ENCODE results near the gene BCOR.

DNA sequence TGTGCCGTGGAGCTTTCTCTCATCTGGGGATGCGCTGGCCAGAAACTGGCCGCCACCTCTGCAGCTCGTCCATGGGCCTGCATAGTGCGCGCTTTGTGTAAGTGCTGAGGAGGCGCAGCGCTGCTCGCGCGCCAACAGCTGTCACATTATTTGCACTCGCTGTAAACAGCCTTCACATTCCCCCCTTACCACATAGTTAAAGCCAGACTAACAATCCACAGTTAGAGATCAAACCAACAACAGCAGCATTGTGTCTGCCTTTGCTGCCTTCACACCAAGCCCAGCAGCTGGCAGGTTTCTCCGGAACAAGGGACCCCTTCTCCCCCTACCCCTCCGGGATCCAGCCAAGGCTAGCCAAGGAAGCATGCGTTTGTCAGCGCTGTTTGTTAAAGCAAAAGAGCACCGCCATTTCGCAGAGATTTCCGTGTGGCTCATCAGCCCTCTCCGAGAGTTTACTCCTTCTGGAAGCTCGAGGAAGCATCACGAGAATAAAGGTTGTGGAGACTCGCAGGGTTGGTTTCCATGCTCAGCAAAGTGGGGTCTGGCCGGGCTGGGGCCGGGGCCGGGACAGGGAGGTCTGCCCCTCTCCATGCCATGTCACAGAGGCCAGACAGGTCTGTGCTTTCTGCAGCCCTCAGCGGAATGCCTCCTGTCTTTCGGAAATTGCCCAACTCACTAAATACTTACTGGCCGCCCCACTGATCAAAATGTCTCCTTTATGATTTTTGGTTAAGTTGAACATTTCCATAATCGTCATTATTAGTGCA, 11.0 kb downstream of the BCOR start:
- TF ChIP-seq, protein P1, sequence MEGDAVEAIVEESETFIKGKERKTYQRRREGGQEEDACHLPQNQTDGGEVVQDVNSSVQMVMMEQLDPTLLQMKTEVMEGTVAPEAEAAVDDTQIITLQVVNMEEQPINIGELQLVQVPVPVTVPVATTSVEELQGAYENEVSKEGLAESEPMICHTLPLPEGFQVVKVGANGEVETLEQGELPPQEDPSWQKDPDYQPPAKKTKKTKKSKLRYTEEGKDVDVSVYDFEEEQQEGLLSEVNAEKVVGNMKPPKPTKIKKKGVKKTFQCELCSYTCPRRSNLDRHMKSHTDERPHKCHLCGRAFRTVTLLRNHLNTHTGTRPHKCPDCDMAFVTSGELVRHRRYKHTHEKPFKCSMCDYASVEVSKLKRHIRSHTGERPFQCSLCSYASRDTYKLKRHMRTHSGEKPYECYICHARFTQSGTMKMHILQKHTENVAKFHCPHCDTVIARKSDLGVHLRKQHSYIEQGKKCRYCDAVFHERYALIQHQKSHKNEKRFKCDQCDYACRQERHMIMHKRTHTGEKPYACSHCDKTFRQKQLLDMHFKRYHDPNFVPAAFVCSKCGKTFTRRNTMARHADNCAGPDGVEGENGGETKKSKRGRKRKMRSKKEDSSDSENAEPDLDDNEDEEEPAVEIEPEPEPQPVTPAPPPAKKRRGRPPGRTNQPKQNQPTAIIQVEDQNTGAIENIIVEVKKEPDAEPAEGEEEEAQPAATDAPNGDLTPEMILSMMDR (conservative IDR thresholded peaks at IDR 0.05): no peak
- no peak for TF ChIP-seq EZH2 (IDR thresholded peaks at IDR 0.05; ENCODE audit: low read depth)

Data from PC-9 (cell line).